ENCODE results near the gene EMC9.

Gene EMC9

DNA sequence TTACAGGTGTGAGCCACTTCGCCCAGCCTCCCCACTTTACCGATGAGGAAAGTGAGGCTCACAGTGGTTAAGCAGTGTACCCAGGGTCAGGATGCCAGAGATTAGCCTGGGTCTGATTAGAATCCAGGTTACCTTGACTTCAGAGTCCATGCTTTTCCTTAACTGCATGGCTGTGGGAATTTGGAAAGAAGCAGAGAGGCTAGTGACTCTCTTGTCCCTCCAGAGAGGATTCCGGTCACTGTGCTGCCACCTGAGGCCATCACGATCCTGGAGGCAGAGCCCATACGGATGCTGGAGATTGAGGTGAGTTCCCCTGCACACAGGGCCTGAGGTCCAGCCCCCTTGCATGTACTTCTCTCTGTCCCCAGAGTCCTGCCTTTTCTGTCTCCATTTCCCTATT lies 35.2 kb upstream of the EMC9 start:
- DNase-seq, result no peak

GRCh38 chr14:24172871-24173281 lies 31.5 kb upstream of the EMC9 start:
- DNase-seq, result no peak

DNA sequence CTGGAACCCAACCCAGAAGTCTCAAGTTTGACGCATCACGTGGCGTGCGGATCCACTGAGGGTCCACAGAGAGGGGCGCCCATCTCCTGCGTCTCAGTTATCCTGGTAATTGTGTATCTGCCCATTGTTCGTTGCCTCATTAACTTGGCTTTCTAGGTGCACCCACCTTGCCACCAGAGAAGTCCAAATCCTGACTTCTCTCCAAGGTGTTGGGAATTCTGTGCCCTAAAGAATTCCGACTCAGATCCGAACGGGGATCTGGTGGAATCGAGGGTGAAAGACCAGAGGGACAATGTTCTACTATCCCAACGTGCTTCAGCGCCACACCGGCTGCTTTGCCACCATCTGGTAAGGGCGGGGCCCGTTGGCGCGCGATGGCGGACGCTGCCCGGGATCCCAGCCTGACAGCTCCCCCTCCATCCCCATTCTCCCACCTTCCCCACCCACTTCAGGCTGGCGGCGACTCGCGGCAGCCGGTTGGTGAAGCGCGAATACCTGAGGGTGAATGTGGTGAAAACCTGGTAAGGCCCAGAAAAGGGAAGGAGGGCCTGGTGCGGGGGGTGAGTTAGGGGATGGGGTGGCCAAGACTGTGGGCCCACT lies 31.0 kb upstream of the EMC9 start:
- DNase-seq, result no peak

DNA sequence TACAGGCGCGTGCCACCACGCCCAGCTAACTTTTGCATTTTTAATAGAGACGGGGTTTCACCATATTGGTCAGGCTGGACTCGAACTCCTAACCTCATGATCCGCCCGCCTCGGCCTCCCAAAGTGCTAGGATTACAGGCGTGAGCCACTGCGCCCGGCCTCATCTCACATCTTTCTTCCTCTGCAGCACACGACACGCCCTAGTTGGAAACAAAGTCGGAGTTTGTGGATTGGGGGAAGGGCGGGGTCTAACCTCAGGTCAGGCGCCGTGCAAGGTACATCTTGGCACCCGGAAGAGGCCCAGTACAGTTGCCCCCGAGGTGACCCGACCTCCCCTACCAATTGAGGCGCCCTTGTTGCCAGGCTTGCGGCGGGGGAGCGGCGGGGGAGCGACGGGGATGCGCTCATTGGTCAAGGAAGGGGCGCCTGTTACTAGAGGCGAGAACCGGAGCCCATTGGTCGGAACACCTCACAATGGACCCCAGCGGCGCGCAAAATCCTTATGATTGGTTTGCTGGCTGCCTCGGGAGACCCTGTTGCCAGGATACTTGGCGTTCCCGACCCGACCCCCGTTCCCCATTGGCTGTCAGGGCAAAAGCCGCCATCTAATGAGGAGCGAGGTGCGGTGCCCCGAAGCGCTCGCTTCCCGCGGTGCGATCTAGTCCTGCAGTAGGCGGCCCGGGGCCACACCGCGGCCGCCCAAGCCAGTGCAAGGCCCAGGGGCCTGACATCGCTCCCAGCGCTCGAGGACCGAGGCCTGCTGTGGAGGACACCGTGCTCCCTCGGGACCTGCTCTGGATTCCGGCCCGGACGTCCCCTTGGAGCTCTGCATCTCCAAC lies 30.2 kb upstream of the EMC9 start, which contains the start of gene REC8:
Gene REC8 (plus strand): TSS at position 659 of the 839 bp plus-strand sequence. CDS start 473 bp downstream, outside the sequence.
- DNase-seq, result no peak

DNA sequence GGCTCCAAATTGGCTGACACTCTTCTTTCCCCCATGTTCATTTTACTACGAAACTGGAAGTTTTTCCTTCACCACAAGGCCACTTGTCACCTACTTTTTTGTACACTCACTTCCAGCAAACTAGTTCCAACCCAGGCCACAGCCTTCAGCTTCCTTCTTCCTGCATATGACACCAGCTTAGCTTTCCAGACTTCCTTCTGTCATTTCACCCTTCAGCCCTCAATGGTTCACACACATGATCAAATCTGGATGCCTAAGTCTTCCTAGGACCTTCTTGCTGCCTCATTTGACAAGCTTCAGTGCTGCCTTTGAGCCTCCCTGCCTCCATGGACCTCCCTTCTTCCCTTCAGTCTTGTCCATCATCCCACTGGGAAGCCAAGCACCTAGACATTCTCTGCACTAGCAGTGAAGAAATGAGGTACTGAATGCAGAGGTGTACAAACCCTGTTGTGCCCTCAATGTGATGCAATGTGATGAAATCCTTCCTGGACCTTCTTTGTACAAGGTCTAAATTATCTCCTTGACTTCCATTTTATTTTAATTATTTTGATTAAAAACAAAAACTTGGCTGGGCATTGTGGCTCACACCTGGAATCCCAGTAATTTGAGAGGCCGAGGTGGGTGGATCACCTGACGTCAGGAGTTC lies 26.2 kb upstream of the EMC9 start:
- no peak for DNase-seq

GRCh38 chr14:24165785-24166184 lies 24.4 kb upstream of the EMC9 start:
- no peak for DNase-seq

DNA sequence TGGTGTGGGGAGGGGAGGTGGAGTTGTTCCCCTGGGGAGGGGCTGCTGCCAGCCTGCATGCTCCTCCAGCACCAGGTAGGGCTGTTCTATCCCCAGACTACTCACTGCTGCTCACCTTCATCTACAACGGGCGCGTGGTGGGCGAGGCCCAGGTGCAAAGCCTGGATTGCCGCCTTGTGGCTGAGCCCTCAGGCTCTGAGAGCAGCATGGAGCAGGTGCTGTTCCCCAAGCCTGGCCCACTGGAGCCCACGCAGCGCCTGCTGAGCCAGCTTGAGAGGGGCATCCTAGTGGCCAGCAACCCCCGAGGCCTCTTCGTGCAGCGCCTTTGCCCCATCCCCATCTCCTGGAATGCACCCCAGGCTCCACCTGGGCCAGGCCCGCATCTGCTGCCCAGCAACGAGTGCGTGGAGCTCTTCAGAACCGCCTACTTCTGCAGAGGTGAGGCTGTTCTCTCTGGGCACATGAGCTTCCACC lies 23.2 kb upstream of the EMC9 start:
- no peak for DNase-seq

DNA sequence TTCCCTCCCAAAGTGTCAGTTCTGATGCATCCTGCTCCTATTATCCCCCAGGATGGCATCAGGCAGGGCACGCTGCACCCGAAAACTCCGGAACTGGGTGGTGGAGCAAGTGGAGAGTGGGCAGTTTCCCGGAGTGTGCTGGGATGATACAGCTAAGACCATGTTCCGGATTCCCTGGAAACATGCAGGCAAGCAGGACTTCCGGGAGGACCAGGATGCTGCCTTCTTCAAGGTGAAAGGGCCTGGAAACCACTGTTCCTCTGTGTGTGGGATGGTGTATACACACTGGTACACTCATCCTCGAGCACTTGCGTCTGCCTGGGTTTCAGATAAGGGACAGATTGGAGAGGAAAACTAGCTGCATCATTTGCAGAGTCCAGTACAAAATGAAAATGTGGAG lies 20.7 kb upstream of the EMC9 start:
- DNase-seq, result no peak

DNA sequence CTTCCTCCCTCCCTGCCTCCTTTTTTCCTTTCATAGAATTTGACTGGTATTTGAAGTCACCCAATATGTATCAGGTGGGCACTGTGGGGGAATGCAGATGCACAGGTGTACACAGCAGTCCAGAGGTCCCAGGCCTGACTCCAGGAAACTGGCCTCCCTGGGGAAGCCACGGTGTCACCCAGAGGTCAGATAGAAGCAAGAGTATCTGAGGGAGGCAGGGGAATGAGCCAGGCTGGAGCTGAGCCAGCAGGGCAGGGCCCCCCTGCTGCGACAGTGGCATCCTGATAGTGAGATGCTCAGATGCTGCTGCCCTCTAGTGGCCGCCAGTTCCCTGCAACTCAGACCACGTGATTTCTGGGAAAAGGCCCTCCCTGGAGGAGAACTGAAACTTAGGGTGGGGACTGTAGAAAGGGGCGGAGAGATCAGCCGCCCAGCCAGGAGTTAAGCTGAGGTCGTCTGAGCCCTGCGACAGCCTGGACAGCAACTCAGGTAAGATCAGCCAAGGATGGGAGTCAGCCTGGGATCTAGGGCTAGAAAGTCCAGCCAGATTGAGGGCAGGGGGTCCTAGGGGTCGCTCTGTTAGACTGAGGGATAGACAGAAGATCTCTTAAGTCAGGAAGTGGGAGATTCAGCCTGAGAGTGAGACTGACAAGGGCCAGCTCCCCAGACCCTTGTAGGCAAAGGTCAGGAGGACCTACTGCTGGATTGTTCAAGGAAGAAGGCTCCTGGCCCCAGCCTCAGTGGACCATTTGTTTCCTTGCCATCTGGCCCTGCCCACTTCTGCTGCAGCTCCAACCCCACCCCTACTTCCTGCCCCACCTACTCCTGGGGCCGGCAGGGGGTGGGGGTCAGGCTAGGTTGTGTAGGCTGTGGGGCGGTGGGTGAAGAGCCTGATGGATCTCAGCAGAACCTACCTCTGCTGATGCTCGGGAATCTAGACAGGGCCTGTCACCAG lies 19.7 kb upstream of the EMC9 start, which contains the start of gene IRF9:
Gene IRF9 (plus strand): TSS at position 416 of the 955 bp plus-strand sequence. CDS start 880 bp downstream, outside the sequence.
- peak; percentile 88 to 95 for DNase-seq

DNA sequence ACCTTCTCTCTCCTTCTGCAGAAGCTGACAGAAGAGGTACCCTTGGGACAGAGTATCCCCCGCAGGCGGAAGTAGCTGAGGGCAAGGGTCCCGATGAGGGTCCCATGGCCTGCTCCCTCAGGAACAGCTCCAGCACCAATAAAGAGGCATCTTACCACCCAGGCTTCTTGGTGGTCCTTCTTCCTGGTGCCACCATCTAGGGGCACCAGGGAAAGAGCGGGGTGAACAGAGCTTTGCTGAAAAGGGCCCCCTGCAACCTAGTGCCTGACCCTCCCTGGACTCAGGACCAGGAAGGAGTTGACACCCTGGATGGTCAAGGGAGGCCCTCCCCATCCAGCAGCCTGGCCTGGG lies 19.1 kb upstream of the EMC9 start:
- no peak for DNase-seq

DNA sequence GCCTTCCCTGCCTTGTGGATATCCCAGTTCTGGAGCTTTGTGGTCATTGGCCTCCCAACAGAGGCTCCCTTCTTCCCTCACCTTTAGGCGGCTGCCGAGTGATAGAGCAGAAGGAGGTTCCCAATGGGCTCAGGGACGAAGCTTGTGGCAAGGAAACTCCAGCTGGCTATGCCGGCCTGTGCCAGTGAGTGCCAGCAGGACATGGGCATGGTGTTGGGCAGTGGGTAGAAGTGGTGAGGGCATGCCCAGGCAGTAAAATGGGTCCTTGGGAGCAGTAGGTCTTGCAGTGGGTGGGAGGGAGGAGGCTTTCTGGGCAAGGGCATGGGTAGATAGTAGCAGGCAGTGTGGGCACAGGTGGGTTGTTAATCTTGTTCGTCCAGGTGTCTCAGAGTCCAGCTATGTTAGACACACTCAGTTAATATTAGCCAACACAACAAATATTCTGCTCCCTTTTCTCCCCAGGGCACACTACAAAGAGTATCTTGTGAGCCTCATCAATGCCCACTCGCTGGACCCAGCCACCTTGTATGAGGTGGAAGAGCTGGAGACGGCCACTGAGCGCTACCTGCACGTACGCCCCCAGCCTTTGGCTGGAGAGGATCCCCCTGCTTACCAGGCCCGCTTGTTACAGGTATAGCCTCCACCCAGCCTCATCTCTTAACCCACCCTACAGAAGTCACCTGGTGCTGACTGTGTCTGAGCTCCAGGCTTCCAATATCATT lies 18.5 kb upstream of the EMC9 start:
- DNase-seq, result no peak

- DNase-seq, result no peak
Observed at GRCh38 chr14:24157331-24157730, 15.9 kb upstream of the EMC9 start.

- DNase-seq, result no peak
Observed at GRCh38 chr14:24156840-24157239, 15.4 kb upstream of the EMC9 start.

DNA sequence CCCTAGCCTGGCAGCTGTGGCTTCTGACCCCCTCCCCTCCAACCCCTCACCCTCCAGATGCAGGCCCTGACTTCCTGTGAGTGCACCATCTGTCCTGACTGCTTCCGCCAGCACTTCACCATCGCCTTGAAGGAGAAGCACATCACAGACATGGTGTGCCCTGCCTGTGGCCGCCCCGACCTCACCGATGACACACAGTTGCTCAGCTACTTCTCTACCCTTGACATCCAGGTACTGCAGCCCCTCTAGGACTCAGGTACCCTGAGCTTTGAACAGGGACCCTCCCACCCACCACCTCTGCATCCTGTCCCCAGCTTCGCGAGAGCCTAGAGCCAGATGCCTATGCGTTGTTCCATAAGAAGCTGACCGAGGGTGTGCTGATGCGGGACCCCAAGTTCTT lies 13.7 kb upstream of the EMC9 start:
- no peak for DNase-seq

GRCh38 chr14:24151404-24152080 lies 10.2 kb upstream of the EMC9 start:
- DNase-seq, result no peak

GRCh38 chr14:24150993-24151392 lies 9.6 kb upstream of the EMC9 start:
- no peak for DNase-seq

DNA sequence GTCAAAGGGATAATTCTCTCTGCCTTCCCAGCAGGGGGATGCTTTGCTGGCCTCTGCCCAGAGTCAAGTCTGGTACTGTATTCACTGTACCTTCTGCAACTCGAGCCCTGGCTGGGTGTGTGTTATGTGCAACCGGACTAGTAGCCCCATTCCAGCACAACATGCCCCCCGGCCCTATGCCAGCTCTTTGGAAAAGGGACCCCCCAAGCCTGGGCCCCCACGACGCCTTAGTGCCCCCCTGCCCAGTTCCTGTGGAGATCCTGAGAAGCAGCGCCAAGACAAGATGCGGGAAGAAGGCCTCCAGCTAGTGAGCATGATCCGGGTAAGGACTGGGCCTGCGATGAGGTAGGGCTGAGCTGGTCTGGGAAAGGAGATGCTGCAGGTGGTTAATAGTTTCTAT lies 9.2 kb upstream of the EMC9 start:
- no peak for DNase-seq

- no peak for DNase-seq
Observed at GRCh38 chr14:24150061-24150460, 8.7 kb upstream of the EMC9 start.

DNA sequence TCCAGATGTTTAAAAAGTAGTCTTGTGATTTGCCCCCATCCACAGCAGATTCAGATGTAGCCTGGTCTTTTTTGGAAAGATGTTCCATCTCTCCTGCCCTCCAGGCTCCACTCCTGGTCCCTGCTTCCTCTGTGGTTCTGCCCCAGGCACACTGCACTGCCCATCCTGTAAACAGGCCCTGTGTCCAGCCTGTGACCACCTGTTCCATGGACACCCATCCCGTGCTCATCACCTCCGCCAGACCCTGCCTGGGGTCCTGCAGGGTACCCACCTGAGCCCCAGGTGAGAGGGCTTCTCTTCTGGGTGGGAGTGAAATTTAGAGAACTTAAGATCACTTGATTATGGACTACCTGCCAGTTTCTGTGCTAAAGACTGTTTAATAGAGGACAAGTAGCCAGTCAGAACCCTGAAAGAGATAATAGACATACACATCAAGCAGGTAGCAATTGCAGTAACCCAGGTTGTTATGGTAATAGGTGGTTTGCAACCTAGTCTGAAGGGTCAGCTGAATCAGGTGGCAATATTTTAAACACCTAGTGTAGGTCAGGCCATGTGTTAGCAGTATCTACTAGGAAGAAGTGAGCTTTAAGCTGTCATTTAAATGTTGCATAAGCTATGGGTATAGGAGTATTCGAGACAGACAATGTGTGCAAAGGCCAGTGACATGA lies 8.0 kb upstream of the EMC9 start:
- no peak for DNase-seq

GRCh38 chr14:24147761-24148428 lies 6.5 kb upstream of the EMC9 start:
- no peak for DNase-seq
